ENCODE data around the gene HSP90B1. TPM values are rescaled to one million over a fixed set of nuclear protein-coding genes. Genes with fewer than 3 reads are reported as not detected.

HSP90B1 gene
- polyA plus RNA-seq, 1 experiment: 272 TPM

- no peaks in the 10 kb centered on the region for H3K36me3 ChIP-seq (ENCODE audit: control insufficient read depth, insufficient read depth, low read length)
- H3K27me3 ChIP-seq (ENCODE audit: control insufficient read depth, insufficient read depth, low read length): no peaks in the 10 kb centered on the region
- H3K4me3 ChIP-seq (ENCODE audit: low read depth, low read length): peak overlapping the region; percentile 83
- ChIA-PET CTCF (interaction anchor here (1.0 to 2.9 kb wide), 6 partner anchors 8 to 144 kb away, joined by 3 to 14 read pairs (median 4); a partner anchor contains a TSS), POLR2A (interaction anchor here (0.7 kb wide), 1 partner anchor 1118 kb away, joined by 3 read pairs; no protein-coding TSS in a partner anchor)
- DNase-seq (ENCODE audit: low read depth): no peak
- TF ChIP-seq CTCF (IDR thresholded peaks at IDR 0.05; ENCODE audit: insufficient read depth, low read depth, low read length): no peak
Observed at GRCh38 chr12:103964805-103965204, 34.6 kb downstream of the HSP90B1 start.

- TF ChIP-seq CTCF (IDR thresholded peaks at IDR 0.05; ENCODE audit: insufficient read depth, low read depth, low read length): no peak
- ChIA-PET CTCF (interaction anchor here (0.6 to 2.9 kb wide), 7 partner anchors 9 to 145 kb away, joined by 3 to 14 read pairs (median 4); a partner anchor contains a TSS), POLR2A (interaction anchor here (0.9 to 1.1 kb wide), 2 partner anchors 35 to 144 kb away, joined by 3 read pairs; partner anchors contain the start of gene HSP90B1)
- no peak for DNase-seq (ENCODE audit: low read depth)
- Histone ChIP-seq H3K27me3 (ENCODE audit: control insufficient read depth, insufficient read depth, low read length) (no peaks in the 10 kb centered on the region), H3K36me3 (ENCODE audit: control insufficient read depth, insufficient read depth, low read length) (no peaks in the 10 kb centered on the region), H3K4me3 (ENCODE audit: low read depth, low read length) (peak overlapping the region; percentile 83)
Observed at GRCh38 chr12:103965255-103965589, 35.0 kb downstream of the HSP90B1 start.

- Histone ChIP-seq H3K36me3 (ENCODE audit: control insufficient read depth, insufficient read depth, low read length) (no peaks in the 10 kb centered on the region), H3K4me3 (ENCODE audit: low read depth, low read length) (peak within 1 kb of the TSS; percentile 83), H3K27me3 (ENCODE audit: control insufficient read depth, insufficient read depth, low read length) (no peaks in the 10 kb centered on the region)
- ChIA-PET CTCF (interaction anchor here (0.6 to 2.9 kb wide), 8 partner anchors 9 to 145 kb away, joined by 3 to 14 read pairs (median 4); a partner anchor contains a TSS), POLR2A (interaction anchor here (0.6 to 1.1 kb wide), 4 partner anchors 36 to 156 kb away, joined by 3 to 5 read pairs (median 3); partner anchors contain the start of gene HSP90B1)
- 0 out of 2 replicates have a peak, but pooled peaks have one; percentile 20 for TF ChIP-seq CTCF (IDR thresholded peaks at IDR 0.05; ENCODE audit: insufficient read depth, low read depth, low read length)
- peak; percentile 90 for DNase-seq (ENCODE audit: low read depth)
Observed at GRCh38 chr12:103965590-103966504, 35.6 kb downstream of the HSP90B1 start, which contains the start of gene TDG. Gene TDG (plus strand): TSS chr12:103965872. CDS start chr12:103966038, 166 bp downstream.

- Histone ChIP-seq H3K4me3 (ENCODE audit: low read depth, low read length) (peak overlapping the region; percentile 83), H3K27me3 (ENCODE audit: control insufficient read depth, insufficient read depth, low read length) (no peaks in the 10 kb centered on the region), H3K36me3 (ENCODE audit: control insufficient read depth, insufficient read depth, low read length) (no peaks in the 10 kb centered on the region)
- TF ChIP-seq CTCF (IDR thresholded peaks at IDR 0.05; ENCODE audit: insufficient read depth, low read depth, low read length): no peak
- DNase-seq (ENCODE audit: low read depth): no peak
- ChIA-PET CTCF (interaction anchor here (1.1 to 2.9 kb wide), 2 partner anchors 13 to 142 kb away, joined by 3 to 14 read pairs; no protein-coding TSS in a partner anchor), POLR2A (no interaction called here)
Observed at GRCh38 chr12:103966736-103967135, 36.5 kb downstream of the HSP90B1 start.

GRCh38 chr12:103969391-103969790, 39.2 kb downstream of the HSP90B1 start:
- POLR2A ChIA-PET: interaction anchor here (0.6 kb wide), 1 partner anchor 76 kb away, joined by 9 read pairs; no protein-coding TSS in a partner anchor
- H3K36me3 ChIP-seq (ENCODE audit: control insufficient read depth, insufficient read depth, low read length): no peaks in the 10 kb centered on the region
- no peak for DNase-seq (ENCODE audit: low read depth)
- TF ChIP-seq CTCF (IDR thresholded peaks at IDR 0.05; ENCODE audit: insufficient read depth, low read depth, low read length): no peak
- CTCF ChIA-PET: no interaction called here
- no peaks in the 10 kb centered on the region for H3K27me3 ChIP-seq (ENCODE audit: control insufficient read depth, insufficient read depth, low read length)
- H3K4me3 ChIP-seq (ENCODE audit: low read depth, low read length): no peak overlapping the region
